Epithelial cell of proximal tubule (primary cell): ENCODE results near the gene MPPED2. TPM values are rescaled to one million over a fixed set of nuclear protein-coding genes. Genes with fewer than 3 reads are reported as not detected.

Source experiments
- DNase-seq: peaks from one replicate; pipeline ENCODE4 v3.0.0-alpha.2; 2011; ENCODE audit warnings: low read depth
- H3K4me3 ChIP-seq: 2 replicates; pipeline ENCODE4 v1.5.1; 2011; ENCODE audit warnings: low read depth, mild to moderate bottlenecking, low read length
- total RNA-seq: library from RNA; depleted of rRNA; stranded (reverse); fragments of >200 nt; gene quantifications from 2 replicates; pipeline ENCODE4 v1.2.3, GENCODE V29; 2015
- TF ChIP-seq, protein P1 (sequence below): conservative IDR thresholded peaks from 2 replicates; pipeline ENCODE4 v1.5.1; 2012; ENCODE audit warnings: low read depth, mild to moderate bottlenecking, low read length

MPPED2 gene
- total RNA-seq, 1 donor from 2014 or later, result 0.17 TPM

DNA sequence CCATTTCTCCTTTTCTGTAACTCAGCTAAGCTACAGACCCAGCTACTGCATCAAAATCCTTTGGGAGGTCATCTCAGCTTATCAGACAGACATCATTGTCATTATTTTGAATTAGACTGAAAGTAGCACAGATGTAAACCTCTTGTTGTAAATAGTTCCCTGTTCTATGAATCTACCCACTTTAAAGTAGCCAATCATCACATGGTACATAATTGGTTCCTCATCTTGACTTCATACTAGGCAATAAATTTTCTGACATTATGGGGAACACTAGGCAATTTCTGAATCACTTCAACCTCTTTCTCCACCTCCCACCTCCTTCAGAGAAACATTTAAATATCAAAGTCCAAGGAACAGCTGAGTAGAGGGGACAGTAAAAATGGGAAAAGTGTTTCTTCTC lies 47.9 kb downstream of the MPPED2 start:
- TF ChIP-seq, protein P1, sequence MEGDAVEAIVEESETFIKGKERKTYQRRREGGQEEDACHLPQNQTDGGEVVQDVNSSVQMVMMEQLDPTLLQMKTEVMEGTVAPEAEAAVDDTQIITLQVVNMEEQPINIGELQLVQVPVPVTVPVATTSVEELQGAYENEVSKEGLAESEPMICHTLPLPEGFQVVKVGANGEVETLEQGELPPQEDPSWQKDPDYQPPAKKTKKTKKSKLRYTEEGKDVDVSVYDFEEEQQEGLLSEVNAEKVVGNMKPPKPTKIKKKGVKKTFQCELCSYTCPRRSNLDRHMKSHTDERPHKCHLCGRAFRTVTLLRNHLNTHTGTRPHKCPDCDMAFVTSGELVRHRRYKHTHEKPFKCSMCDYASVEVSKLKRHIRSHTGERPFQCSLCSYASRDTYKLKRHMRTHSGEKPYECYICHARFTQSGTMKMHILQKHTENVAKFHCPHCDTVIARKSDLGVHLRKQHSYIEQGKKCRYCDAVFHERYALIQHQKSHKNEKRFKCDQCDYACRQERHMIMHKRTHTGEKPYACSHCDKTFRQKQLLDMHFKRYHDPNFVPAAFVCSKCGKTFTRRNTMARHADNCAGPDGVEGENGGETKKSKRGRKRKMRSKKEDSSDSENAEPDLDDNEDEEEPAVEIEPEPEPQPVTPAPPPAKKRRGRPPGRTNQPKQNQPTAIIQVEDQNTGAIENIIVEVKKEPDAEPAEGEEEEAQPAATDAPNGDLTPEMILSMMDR, result no peak
- no peak for DNase-seq
- H3K4me3 ChIP-seq, result no peak overlapping the region

DNA sequence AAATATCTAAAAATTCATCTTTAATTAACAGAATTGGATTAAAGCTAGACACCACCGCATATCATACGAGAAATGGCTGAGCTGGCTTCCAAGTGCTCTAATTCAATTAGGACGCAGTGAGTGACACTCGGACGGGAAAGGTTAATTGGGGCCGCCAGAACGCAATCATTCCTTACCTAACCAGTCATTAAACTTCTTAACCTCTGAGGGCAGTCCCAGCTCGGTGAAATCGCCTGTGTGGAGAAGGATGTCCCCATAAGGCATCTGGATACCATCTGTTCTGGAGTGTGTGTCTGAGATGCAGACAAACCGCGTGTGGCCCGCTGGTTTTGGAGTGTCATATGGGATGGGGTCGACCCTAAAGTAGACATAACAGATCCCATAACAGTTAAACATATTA lies 50.3 kb downstream of the MPPED2 start:
- TF ChIP-seq, protein P1, result no peak
- DNase-seq, result no peak
- no peak overlapping the region for H3K4me3 ChIP-seq

DNA sequence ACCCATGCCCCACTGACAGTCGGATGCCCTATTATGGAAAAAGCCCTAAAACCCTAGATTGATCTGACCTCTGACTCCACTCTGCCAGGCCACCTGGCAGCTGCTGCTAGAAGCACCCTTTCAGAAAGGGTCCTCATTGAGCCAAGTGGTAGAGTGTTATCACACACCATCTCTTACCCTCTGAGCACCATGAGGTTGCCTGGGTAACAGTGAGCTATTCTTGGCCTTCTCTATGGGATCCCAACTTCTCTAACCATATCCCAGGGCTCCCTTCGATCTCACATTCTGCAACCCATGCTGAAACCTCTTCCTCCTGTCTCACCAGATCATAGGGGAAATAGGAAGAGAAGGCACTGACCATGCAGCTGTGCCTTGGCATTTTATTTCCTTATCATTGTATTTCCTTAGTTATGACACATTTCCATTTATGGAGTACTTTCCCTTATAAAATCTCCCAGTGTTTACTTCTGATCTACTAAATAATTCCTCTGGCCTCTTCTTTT lies 52.7 kb downstream of the MPPED2 start:
- H3K4me3 ChIP-seq, result no peak overlapping the region
- no peak for DNase-seq
- TF ChIP-seq, protein P1, result no peak

DNA sequence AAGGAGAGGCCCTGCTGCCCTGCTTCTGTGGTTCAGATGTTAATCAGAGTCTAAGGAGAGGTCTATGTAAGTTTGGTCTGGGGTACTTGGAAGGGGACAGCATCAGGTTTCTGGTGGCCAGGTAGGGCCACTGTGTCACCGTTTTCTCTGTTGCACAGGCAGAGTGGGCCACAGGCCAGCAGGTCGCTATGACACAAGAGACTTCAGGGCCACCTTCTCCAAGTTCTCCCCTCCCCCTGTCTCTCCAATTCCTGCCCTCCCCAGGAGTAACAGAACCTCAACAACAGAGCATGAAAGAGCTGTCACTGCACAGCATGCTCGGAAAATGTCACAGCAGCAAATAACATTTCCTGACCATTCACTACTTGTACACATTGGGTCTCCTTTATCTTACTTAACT lies 58.6 kb downstream of the MPPED2 start:
- TF ChIP-seq, protein P1, result no peak
- no peak for DNase-seq
- no peak overlapping the region for H3K4me3 ChIP-seq

DNA sequence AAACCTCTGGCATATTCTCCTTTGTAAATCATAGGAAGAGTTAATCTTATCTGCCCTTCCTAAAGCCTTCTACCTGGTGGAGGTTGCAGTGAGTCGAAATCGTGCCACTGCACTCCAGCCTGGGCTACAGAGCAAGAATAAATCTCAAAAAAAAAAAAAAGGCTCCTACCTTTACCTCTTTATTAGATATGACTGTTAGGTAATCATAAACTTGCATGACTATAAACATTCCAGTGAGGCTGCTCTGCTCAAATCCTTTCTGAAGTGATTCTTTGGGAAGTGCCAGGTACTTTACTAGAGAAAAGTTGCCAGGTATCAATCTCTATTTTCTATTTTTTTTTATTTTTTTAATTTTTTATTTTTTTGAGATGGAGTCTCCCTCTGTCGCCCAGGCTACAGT lies 59.6 kb downstream of the MPPED2 start:
- no peak for DNase-seq
- H3K4me3 ChIP-seq, result no peak overlapping the region
- TF ChIP-seq, protein P1, result no peak

DNA sequence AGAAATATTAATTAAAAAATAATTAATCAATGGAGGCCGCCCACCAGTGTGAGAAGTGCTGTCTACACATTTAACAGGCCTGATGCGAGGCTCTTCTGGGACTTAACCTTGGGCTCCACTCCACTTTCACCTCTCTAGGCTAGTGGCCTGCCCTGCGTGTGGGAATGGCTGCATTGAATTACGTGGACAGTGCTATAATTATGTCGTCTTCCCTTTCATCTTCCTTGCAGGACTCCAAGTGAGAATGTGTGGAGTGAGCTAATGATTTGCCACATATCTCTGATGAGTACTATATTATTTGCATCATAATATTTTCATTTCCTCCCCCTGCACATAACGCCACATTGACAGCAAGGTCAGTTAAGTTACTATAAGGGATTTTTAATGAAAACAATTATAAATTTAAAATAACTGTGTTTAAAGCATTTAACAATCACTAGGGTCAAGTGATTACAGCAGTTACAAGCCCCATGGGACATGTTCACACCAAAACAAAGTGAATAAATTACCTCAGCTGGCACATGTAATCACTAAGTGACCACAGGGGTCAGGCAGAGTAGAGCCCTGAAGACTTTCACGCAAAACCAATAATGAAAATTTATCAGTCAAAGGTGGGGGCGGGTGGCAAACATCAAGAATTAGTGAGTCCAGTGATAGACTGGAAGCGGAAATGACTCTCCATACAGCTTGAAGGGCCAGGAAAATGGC lies 63.5 kb downstream of the MPPED2 start:
- TF ChIP-seq, protein P1, result no peak
- no peak overlapping the region for H3K4me3 ChIP-seq
- no peak for DNase-seq

DNA sequence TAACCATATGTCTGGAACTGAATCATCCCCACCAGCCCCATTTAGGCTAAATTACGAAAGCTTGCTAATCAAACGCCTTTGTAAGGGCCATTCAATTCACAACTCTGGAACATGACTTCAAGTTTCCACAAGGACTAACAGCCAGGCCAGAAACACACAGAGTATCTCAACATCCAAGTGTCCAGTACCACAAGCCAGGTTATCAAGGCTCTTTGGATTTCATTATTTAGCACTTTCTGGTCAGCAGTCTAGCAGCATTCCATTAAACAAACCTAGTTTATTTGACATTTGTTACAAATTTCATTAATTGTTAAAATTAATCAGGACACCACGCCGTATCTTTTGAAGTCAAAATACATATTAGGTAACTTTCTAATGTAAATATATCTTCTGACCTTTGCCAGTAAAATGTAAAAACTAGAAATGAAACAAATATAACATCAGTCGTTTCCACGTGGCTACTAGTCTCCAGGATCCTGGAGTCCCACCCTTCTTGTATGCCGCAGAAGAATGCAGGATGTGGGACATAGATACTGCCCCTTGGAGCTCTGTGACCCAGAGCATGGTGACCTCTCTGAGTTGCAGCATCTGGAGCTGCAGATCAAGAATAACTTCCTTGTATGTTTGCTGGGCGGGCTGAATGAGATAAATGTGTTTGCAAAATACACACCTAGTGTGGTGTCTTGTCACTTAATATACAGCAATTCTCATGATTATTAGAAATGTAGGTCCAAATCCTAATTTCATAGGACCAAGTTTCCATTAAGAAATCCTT lies 64.7 kb downstream of the MPPED2 start:
- H3K4me3 ChIP-seq, result no peak overlapping the region
- TF ChIP-seq, protein P1, result no peak
- DNase-seq, result no peak
